MM.1S (cell line): ENCODE measurements around the gene PDGFD.

ENCODE experiments used
- EZH2 ChIP-seq: fragments of 300-600 bp; sonication (generic); optimal IDR thresholded peaks from 2 replicates; pipeline ENCODE3; 2017; ENCODE audit warnings: low read depth, mild to moderate bottlenecking, antibody characterized with exemption, low read length, mixed read lengths
- EZH2phosphoT487 ChIP-seq: fragments of 300-600 bp; sonication (generic); IDR thresholded peaks from 2 replicates; pipeline ENCODE4 v1.6.1; 2018; ENCODE audit warnings: antibody characterized with exemption, low read length
- TF ChIP-seq, protein P1 (sequence below): fragments of 300-600 bp; sonication (generic); IDR thresholded peaks from 2 replicates; pipeline ENCODE4 v1.5.1; 2016; ENCODE audit warnings: antibody characterized with exemption, low read length, mixed read lengths

DNA sequence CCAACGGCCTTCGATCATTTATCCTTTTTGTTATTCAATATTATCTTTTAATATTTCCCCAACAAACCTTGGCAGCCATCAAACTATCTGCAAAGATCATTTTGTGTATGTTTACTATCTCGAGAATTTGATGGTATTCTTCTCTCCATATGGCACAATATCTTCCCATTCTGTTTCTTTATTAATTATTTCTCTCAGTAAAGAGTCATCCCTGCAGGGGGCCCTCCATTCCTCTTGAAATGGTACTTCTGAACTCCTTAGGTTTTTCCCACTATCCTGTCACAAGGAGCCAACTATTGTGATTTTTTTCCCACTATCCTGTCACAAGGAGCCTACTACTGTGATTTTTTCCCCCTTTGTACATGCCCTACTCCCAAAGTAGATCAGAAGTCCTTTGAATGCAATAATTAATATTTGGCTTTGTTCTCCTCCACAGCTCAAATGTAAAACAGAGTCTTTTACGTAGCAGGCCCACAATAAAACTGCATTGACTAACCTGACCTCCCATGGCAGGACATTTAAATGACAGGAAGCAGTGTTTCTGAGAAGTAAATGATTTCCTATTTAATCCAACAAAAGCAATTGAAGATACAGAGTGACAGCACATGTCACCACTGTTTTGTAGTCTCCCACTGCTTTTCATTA is 43.3 kb downstream of the PDGFD start:
- TF ChIP-seq EZH2phosphoT487 (no peak), EZH2 (no peak)
- TF ChIP-seq, protein P1, sequence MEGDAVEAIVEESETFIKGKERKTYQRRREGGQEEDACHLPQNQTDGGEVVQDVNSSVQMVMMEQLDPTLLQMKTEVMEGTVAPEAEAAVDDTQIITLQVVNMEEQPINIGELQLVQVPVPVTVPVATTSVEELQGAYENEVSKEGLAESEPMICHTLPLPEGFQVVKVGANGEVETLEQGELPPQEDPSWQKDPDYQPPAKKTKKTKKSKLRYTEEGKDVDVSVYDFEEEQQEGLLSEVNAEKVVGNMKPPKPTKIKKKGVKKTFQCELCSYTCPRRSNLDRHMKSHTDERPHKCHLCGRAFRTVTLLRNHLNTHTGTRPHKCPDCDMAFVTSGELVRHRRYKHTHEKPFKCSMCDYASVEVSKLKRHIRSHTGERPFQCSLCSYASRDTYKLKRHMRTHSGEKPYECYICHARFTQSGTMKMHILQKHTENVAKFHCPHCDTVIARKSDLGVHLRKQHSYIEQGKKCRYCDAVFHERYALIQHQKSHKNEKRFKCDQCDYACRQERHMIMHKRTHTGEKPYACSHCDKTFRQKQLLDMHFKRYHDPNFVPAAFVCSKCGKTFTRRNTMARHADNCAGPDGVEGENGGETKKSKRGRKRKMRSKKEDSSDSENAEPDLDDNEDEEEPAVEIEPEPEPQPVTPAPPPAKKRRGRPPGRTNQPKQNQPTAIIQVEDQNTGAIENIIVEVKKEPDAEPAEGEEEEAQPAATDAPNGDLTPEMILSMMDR: no peak
